GM12878 (cell line): ENCODE data around the gene SLC25A46. TPM values are rescaled to one million over a fixed set of nuclear protein-coding genes. Genes with fewer than 3 reads are reported as not detected.

Experiments used
- ATF3 ChIP-seq: IDR thresholded peaks from 2 replicates; pipeline ENCODE4 v1.6.1; 2011; ENCODE audit warnings: low read depth, mild to moderate bottlenecking, low read length, moderate library complexity, borderline replicate concordance; ENCODE audit errors: extremely low read depth
- BCLAF1 ChIP-seq: fragments of 450-650 bp; IDR thresholded peaks from 2 replicates; pipeline ENCODE4 v1.6.1; 2017; ENCODE audit warnings: antibody characterized with exemption, mild to moderate bottlenecking, moderate library complexity
- CBX5 ChIP-seq: sonication (generic); IDR thresholded peaks from 2 replicates; pipeline ENCODE4 v1.6.1; 2016; ENCODE audit warnings: low read depth, moderate library complexity, mild to moderate bottlenecking, inconsistent platforms
- CHD4 ChIP-seq: fragments of 200-600 bp; sonication (generic); IDR thresholded peaks from 2 replicates; pipeline ENCODE4 v1.6.1; 2016; ENCODE audit warnings: mild to moderate bottlenecking
- FOXK2 ChIP-seq: fragments of 450-650 bp; IDR thresholded peaks from 2 replicates; pipeline ENCODE4 v1.6.1; 2017; ENCODE audit warnings: mild to moderate bottlenecking, moderate library complexity
- GABPA ChIP-seq: IDR thresholded peaks from 2 replicates; pipeline ENCODE4 v1.6.1; 2014; ENCODE audit warnings: antibody characterized with exemption, low read depth, mild to moderate bottlenecking, inconsistent platforms
- HDGF ChIP-seq: fragments of 450-650 bp; IDR thresholded peaks from 2 replicates; pipeline ENCODE4 v1.6.1; 2016; ENCODE audit warnings: antibody characterized with exemption
- KDM1A ChIP-seq: fragments of 200-600 bp; sonication (generic); IDR thresholded peaks from 2 replicates; pipeline ENCODE4 v1.6.1; 2016; ENCODE audit warnings: borderline replicate concordance
- KLF5 ChIP-seq: fragments of 450-650 bp; IDR thresholded peaks from 2 replicates; pipeline ENCODE4 v1.6.1; 2014; ENCODE audit warnings: mild to moderate bottlenecking; ENCODE audit not compliant: partially characterized antibody
- LARP7 ChIP-seq: fragments of 450-650 bp; IDR thresholded peaks from 2 replicates; pipeline ENCODE4 v1.6.1; 2017; ENCODE audit warnings: mild to moderate bottlenecking
- NR2C2 ChIP-seq: IDR thresholded peaks from 2 replicates; pipeline ENCODE4 v1.6.1; 2011; ENCODE audit warnings: borderline replicate concordance, low read depth; ENCODE audit not compliant: control insufficient read depth, insufficient read length
- NRF1 ChIP-seq: conservative IDR thresholded peaks from 2 replicates; pipeline ENCODE4 v1.6.1; 2011; ENCODE audit warnings: mild to moderate bottlenecking, low read depth, low read length, improper control_type of control experiment
- PAX8 ChIP-seq: fragments of 450-650 bp; IDR thresholded peaks from 2 replicates; pipeline ENCODE4 v1.6.1; 2017; ENCODE audit warnings: mild to moderate bottlenecking, moderate library complexity
- PML ChIP-seq: IDR thresholded peaks from 2 replicates; pipeline ENCODE4 v1.6.1; 2012; ENCODE audit warnings: low read length, inconsistent platforms
- POU2F2 ChIP-seq: IDR thresholded peaks from 3 replicates; pipeline ENCODE4 v1.6.1; 2011; ENCODE audit warnings: low read depth, mild to moderate bottlenecking, low read length, borderline replicate concordance
- RAD51 ChIP-seq: fragments of 450-650 bp; IDR thresholded peaks from 2 replicates; pipeline ENCODE4 v1.6.1; 2016; ENCODE audit warnings: moderate library complexity, mild to moderate bottlenecking, inconsistent platforms
- RBBP5 ChIP-seq: fragments of 200-600 bp; sonication (generic); conservative IDR thresholded peaks from 2 replicates; pipeline ENCODE4 v1.6.1; 2016
- RELA ChIP-seq: fragments of 450-650 bp; IDR thresholded peaks from 2 replicates; pipeline ENCODE4 v1.8.0; 2014; ENCODE audit warnings: borderline replicate concordance; ENCODE audit not compliant: partially characterized antibody
- SIN3A ChIP-seq: IDR thresholded peaks from 2 replicates; pipeline ENCODE4 v1.6.1; 2012; ENCODE audit warnings: low read depth, low read length, improper control_type of control experiment
- SMC3 ChIP-seq: IDR thresholded peaks from 2 replicates; pipeline ENCODE4 v1.6.1; 2011; ENCODE audit warnings: low read length, improper control_type of control experiment, borderline replicate concordance
- SREBF2 ChIP-seq: IDR thresholded peaks from 2 replicates; pipeline ENCODE4 v1.6.1; 2012; ENCODE audit warnings: mild to moderate bottlenecking, low read length
- STAT1 ChIP-seq: fragments of 450-650 bp; conservative IDR thresholded peaks from 2 replicates; pipeline ENCODE4 v1.6.1; 2014; ENCODE audit warnings: antibody characterized with exemption, mild to moderate bottlenecking
- TCF7 ChIP-seq: IDR thresholded peaks from 2 replicates; pipeline ENCODE4 v1.6.1; 2014; ENCODE audit warnings: antibody characterized with exemption, borderline replicate concordance
- polyA plus RNA-seq, 11 experiments: library from polyadenylated mRNA; depleted of rRNA in 4 of 11; unstranded in 6 of 11; stranded (reverse) in 5 of 11; fragments of >200 nt; fragmentation: Nextera tagmentation in 4 of 11; fragmentation: Illumina TruSeq in 1 of 11; extraction: Ambion mirVana in 4 of 11; extraction: Trizol in 1 of 11; gene quantifications; 1 replicate in 1 of 11; 2 replicates in 10 of 11; pipeline versions ENCODE4 v1.2.1 to v1.2.3, GENCODE V29; 2011 to 2016; ENCODE audit warnings: inconsistent platforms in 2 of 11, missing spikeins in 2 of 11, low read depth in 1 of 11
- total RNA-seq, 4 experiments: library from RNA; depleted of rRNA in 3 of 4; stranded (reverse); fragments of >200 nt in 3 of 4; fragmentation: Illumina TruSeq in 1 of 4; extraction: Trizol in 1 of 4; gene quantifications; 2 replicates each; pipeline versions ENCODE4 v1.2.1 to v1.2.3, GENCODE V29; 2013 to 2021
- TF ChIP-seq, protein P1 (sequence below): IDR thresholded peaks from 2 replicates; pipeline ENCODE4 v1.6.1; 2012; ENCODE audit warnings: improper control_type of control experiment, low read depth, low read length; ENCODE audit not compliant: insufficient replicate concordance

Gene SLC25A46
- total and polyA plus RNA-seq, 10 of the 15 experiments (the other 5 are each of a cell fraction or from before 2014, with no cell fraction given), result 18.0 to 89.6 (median 68.2) TPM

GRCh38 chr5:110738812-110739651 is at the start of gene SLC25A46 (continued):
- TF ChIP-seq POU2F2 (peak; percentile 41; the same call in 1 of the 3 replicates), PML (peak; percentile 96), KLF5 (peak; percentile 26), TCF7 (no peak), NR2C2 (no peak), LARP7 (peak; percentile 84), NRF1 (no peak), STAT1 (0 out of 2 replicates have a peak, but pooled peaks have one; percentile 37), RBBP5 (no peak), FOXK2 (no peak), SMC3 (no peak), SIN3A (peak; percentile 93), PAX8 (no peak), CBX5 (peak; percentile 5; the same call in 1 of the 2 replicates), KDM1A (no peak), RAD51 (peak; percentile 98), ATF3 (peak; percentile 92; the same call in 1 of the 2 replicates), CHD4 (no peak), SREBF2 (no peak), GABPA (peak; percentile 95), HDGF (0 out of 2 replicates have a peak, but pooled peaks have one; percentile 47), BCLAF1 (no peak), RELA (peak; percentile 66)
- TF ChIP-seq, protein P1, sequence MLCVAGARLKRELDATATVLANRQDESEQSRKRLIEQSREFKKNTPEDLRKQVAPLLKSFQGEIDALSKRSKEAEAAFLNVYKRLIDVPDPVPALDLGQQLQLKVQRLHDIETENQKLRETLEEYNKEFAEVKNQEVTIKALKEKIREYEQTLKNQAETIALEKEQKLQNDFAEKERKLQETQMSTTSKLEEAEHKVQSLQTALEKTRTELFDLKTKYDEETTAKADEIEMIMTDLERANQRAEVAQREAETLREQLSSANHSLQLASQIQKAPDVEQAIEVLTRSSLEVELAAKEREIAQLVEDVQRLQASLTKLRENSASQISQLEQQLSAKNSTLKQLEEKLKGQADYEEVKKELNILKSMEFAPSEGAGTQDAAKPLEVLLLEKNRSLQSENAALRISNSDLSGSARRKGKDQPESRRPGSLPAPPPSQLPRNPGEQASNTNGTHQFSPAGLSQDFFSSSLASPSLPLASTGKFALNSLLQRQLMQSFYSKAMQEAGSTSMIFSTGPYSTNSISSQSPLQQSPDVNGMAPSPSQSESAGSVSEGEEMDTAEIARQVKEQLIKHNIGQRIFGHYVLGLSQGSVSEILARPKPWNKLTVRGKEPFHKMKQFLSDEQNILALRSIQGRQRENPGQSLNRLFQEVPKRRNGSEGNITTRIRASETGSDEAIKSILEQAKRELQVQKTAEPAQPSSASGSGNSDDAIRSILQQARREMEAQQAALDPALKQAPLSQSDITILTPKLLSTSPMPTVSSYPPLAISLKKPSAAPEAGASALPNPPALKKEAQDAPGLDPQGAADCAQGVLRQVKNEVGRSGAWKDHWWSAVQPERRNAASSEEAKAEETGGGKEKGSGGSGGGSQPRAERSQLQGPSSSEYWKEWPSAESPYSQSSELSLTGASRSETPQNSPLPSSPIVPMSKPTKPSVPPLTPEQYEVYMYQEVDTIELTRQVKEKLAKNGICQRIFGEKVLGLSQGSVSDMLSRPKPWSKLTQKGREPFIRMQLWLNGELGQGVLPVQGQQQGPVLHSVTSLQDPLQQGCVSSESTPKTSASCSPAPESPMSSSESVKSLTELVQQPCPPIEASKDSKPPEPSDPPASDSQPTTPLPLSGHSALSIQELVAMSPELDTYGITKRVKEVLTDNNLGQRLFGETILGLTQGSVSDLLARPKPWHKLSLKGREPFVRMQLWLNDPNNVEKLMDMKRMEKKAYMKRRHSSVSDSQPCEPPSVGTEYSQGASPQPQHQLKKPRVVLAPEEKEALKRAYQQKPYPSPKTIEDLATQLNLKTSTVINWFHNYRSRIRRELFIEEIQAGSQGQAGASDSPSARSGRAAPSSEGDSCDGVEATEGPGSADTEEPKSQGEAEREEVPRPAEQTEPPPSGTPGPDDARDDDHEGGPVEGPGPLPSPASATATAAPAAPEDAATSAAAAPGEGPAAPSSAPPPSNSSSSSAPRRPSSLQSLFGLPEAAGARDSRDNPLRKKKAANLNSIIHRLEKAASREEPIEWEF, result no peak
